ENCODE measurements around the gene SHBG.
"Not testable (repeated sequence)": the region's sequence is repeated elsewhere in the genome, so short reads cannot be mapped to it uniquely, and the experiment has no call there.

The SHBG gene

DNA sequence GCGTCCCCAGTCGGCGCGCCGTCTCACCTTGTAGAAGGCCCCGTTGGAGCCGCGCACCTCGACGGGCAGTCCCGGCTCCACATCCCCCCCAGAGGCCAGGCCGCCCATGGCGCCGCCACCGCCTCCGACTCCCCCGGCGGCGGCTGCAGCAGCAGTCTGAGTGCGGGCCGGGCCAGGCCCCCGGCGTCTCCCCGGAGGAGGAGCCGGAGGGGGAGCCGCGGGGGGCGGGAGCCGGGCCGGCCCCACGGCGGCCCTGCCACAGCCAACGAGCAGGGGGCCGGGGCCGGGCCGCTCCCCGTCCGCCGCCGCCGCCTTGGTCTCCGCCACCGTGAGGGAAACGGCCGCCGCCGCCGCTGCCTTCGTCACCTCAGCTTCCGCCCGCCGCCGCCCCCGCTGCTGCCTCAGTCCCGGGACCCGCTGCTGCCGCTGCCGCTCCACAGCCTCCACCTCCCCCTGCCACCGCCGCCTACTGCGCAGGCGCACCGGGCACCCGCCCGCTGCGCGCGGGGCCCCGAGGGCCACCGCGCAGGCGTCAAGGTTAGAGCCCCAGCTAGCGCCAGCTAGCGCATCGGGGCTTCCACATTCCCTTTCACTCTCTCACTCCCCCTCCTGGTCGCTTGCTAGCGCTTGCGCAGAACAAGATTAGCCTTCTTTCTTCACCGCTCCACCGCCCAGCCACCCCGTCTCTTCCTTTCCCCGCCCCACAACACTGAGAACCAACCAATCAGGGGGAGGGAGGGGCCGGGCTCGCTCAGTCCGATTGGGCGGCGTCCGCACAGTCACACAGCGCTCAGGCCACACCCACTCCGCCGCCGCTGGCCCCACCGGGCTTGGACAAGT is 15.3 kb upstream of the SHBG start, which contains the start of gene FXR2:
Gene FXR2 (minus strand): TSS at position 473 of the 840 bp plus-strand sequence. CDS start 365 bp downstream, at position 108.
- peaks cover 13 to 29% of the 10 kb centered on the region in 2 donors for H3K4me1 ChIP-seq (ENCODE audit: control insufficient read depth in 1 of 2, insufficient read depth in 2 of 2, low read length in 2 of 2)

DNA sequence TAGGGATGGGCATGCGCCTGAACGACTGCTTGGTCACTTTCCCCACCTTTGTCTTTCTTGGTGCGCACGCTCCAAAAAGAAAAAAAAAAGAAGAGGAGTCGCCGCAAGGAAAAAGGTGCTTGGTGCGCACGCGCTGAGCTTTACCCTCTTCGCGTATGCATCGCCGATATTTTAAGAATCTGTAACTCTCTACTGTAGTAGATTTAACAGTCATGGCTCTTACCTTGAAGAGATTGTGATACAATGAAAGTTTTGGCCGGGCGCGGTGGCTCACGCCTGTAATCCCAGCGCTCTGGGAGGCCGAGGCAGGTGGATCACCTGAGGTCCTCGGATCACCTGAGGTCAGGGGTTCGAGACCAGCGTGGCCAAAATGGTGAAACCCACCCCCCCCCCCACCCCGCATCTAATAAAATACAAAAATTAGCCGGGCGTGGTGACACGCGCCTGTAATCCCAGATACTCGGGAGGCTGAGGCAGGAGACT is 14.6 kb upstream of the SHBG start:
- Histone ChIP-seq H3K27ac (ENCODE audit: low read length) (no peak overlapping the region), H3K4me1 (ENCODE audit: control insufficient read depth in 1 of 2, insufficient read depth in 2 of 2, low read length in 2 of 2) (peaks cover 13 to 29% of the 10 kb centered on the region in 2 donors), H3K27me3 (ENCODE audit: low read depth, low read length) (no peaks in the 10 kb centered on the region), H3K36me3 (ENCODE audit: control insufficient read depth in 1 of 2, insufficient read depth in 2 of 2, low read length in 2 of 2) (peaks cover 0 to 3% of the 10 kb centered on the region in 2 donors), H3K4me3 (ENCODE audit: low read depth in 1 of 2, low read length in 2 of 2) (peak overlapping the region; percentile 50 to 61), H3K9me3 (ENCODE audit: control insufficient read depth in 1 of 2, low read length in 2 of 2) (no peaks in the 10 kb centered on the region)

More for the DNA sequence above, 15.3 kb upstream of the SHBG start, which contains the start of gene FXR2:
- Histone ChIP-seq H3K4me3 (ENCODE audit: low read depth in 1 of 2, low read length in 2 of 2) (peak within 1 kb of the TSS; percentile 86), H3K27ac (ENCODE audit: low read length) (peak within 1 kb of the TSS; percentile 68), H3K9me3 (ENCODE audit: control insufficient read depth in 1 of 2, low read length in 2 of 2) (no peaks in the 10 kb centered on the region), H3K27me3 (ENCODE audit: low read depth, low read length) (no peaks in the 10 kb centered on the region), H3K36me3 (ENCODE audit: control insufficient read depth in 1 of 2, insufficient read depth in 2 of 2, low read length in 2 of 2) (peaks cover 0 to 3% of the 10 kb centered on the region in 2 donors)

DNA sequence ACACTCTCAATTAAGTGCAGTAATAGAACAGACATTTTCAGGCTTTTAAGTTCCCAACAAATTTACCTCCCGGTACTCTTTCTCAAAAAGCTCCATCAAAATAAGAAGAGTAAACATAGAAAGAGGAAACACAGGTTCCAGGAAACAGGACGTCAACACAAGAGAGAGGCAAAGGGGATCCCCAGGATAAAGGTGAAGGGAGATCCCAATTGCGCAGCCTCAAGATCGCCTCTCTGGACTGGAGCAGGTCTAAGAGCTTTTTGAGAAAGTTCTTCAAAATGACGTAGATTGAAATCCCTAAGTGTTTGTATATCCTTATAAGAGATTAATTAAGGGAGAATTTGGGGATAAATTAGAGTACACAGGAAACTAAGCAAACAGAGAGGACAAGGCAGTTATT is 11.3 kb upstream of the SHBG start:
- Histone ChIP-seq H3K4me1 (ENCODE audit: control insufficient read depth in 1 of 2, insufficient read depth in 2 of 2, low read length in 2 of 2) (peaks cover under 1 to 3% of the 10 kb centered on the region in 2 donors), H3K36me3 (ENCODE audit: control insufficient read depth in 1 of 2, insufficient read depth in 2 of 2, low read length in 2 of 2) (no peaks in the 10 kb centered on the region), H3K4me3 (ENCODE audit: low read depth in 1 of 2, low read length in 2 of 2) (no peak overlapping the region), H3K27me3 (ENCODE audit: low read depth, low read length) (no peaks in the 10 kb centered on the region), H3K27ac (ENCODE audit: low read length) (no peak overlapping the region), H3K9me3 (ENCODE audit: control insufficient read depth in 1 of 2, low read length in 2 of 2) (no peaks in the 10 kb centered on the region)

DNA sequence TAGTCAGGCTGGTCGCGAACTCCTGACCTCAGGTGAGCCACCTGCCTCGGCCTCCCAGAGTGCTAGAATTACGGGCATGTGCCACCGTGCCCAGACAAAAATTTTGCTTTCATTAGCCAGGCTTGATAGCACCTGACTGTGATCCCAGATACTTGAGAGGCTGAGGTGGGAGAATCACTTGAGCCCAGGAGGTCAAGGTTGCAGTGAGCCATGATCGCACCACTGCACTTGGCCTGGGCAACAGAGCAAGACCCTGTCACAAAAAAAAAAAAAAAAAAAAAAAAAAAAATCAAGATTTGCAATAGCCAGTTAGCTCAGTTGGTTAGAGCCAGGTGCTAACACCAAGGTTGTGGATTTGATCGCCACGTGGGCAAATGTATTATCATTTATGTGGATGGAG is 9.1 kb upstream of the SHBG start:
- Histone ChIP-seq H3K27me3 (ENCODE audit: low read depth, low read length) (no peaks in the 10 kb centered on the region), H3K9me3 (ENCODE audit: control insufficient read depth in 1 of 2, low read length in 2 of 2) (no peaks in the 10 kb centered on the region), H3K27ac (ENCODE audit: low read length) (no peak overlapping the region), H3K4me1 (ENCODE audit: control insufficient read depth in 1 of 2, insufficient read depth in 2 of 2, low read length in 2 of 2) (no peaks in the 10 kb centered on the region), H3K36me3 (ENCODE audit: control insufficient read depth in 1 of 2, insufficient read depth in 2 of 2, low read length in 2 of 2) (no peaks in the 10 kb centered on the region), H3K4me3 (ENCODE audit: low read depth in 1 of 2, low read length in 2 of 2) (no peak overlapping the region)

DNA sequence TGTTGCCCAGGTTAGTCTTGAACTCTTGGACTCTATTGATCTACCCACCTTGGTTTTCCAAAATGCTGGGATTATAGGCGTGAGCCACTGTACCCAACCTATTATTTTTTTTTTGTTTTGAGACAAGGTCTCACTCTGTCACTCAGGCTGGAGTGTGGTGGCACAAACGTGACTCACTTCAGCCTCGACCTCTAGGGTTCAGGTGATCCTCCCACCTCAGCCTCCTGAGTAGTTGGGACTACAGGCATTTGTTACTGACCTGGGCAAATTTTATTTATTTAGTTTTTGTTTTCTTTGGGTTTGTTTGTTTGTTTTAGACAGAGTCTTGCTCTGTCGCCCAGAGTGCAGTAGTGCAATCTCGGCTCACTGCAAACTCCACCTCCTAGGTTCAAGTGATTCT is 6.3 kb upstream of the SHBG start:
- Histone ChIP-seq H3K4me1 (ENCODE audit: control insufficient read depth in 1 of 2, insufficient read depth in 2 of 2, low read length in 2 of 2) (peaks cover 5 to 10% of the 10 kb centered on the region in 2 donors), H3K36me3 (ENCODE audit: control insufficient read depth in 1 of 2, insufficient read depth in 2 of 2, low read length in 2 of 2) (no peaks in the 10 kb centered on the region), H3K9me3 (ENCODE audit: control insufficient read depth in 1 of 2, low read length in 2 of 2) (no peaks in the 10 kb centered on the region), H3K27me3 (ENCODE audit: low read depth, low read length) (no peaks in the 10 kb centered on the region), H3K27ac (ENCODE audit: low read length) (no peak overlapping the region), H3K4me3 (ENCODE audit: low read depth in 1 of 2, low read length in 2 of 2) (no peak overlapping the region)

DNA sequence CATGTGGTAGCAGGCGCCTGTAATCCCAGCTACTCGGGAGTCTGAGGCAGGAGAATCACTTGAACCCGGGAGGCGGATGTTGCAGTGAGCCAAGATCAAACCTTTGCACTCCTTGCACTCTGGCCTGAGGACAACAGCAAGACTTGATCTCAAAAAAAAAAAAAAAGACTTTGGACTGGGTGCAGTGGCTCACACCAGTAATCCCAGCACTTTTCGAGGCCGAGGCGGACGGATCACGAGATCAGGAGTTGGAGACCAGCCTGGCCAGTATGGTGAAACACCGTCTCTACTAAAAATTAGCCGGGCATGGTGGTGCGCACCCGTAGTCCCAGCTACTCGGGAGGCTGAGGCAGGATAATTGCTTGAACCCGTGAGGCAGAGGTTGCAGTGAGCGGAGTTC is 4.2 kb upstream of the SHBG start:
- H3K4me1 ChIP-seq (ENCODE audit: control insufficient read depth in 1 of 2, insufficient read depth in 2 of 2, low read length in 2 of 2); H3K4me3 ChIP-seq (ENCODE audit: low read depth in 1 of 2, low read length in 2 of 2); H3K36me3 ChIP-seq (ENCODE audit: control insufficient read depth in 1 of 2, insufficient read depth in 2 of 2, low read length in 2 of 2); H3K27ac ChIP-seq (ENCODE audit: low read length); H3K9me3 ChIP-seq (ENCODE audit: control insufficient read depth in 1 of 2, low read length in 2 of 2); H3K27me3 ChIP-seq (ENCODE audit: low read depth, low read length): not testable (repeated sequence)

DNA sequence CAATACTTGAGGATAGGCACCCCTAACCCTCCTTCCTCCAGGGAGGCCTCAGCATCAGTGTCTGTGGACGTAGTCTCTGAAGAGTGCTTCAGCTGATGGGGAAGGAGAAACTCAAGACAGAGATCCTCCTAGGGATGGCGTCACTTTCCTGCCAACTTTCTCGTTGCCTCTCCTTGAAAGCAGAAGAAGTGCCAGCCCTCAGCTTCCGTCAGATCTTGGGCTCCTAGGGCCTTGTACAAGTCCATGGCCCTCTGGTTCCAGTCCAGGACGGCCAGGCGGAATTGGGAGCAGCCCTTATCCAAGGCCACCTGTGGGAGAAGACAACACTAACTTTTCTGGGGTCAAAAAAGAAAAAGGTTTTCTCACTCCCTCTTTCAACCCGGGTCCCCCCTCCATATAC is 3.6 kb upstream of the SHBG start:
- Histone ChIP-seq H3K27ac (ENCODE audit: low read length) (no peak overlapping the region), H3K4me3 (ENCODE audit: low read depth in 1 of 2, low read length in 2 of 2) (peak overlapping the region; percentile 77 to 89), H3K4me1 (ENCODE audit: control insufficient read depth in 1 of 2, insufficient read depth in 2 of 2, low read length in 2 of 2) (peaks cover 5 to 10% of the 10 kb centered on the region in 2 donors)

DNA sequence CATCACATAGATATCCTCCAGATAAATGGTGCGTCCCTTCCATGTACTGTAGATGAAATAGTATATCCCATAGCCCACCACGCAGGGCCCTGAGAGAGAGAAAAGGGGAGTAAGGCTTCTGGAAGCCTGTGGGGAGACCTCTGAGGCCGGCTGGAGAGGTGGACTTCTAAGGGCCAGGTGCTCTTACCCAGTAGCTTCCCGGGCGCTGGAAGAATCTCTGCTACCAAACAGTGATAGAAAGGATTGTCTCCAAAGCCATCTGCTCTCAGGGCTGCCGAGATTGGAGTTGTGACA is 3.0 kb upstream of the SHBG start:
- peak overlapping the region; percentile 77 to 89 for H3K4me3 ChIP-seq (ENCODE audit: low read depth in 1 of 2, low read length in 2 of 2)
- H3K27me3 ChIP-seq (ENCODE audit: low read depth, low read length): no peaks in the 10 kb centered on the region
- H3K36me3 ChIP-seq (ENCODE audit: control insufficient read depth in 1 of 2, insufficient read depth in 2 of 2, low read length in 2 of 2): no peaks in the 10 kb centered on the region
- H3K9me3 ChIP-seq (ENCODE audit: control insufficient read depth in 1 of 2, low read length in 2 of 2): no peaks in the 10 kb centered on the region
- peaks cover 5 to 10% of the 10 kb centered on the region in 2 donors for H3K4me1 ChIP-seq (ENCODE audit: control insufficient read depth in 1 of 2, insufficient read depth in 2 of 2, low read length in 2 of 2)
- H3K27ac ChIP-seq (ENCODE audit: low read length): peak overlapping the region; percentile 95

More for the DNA sequence above, 3.6 kb upstream of the SHBG start:
- no peaks in the 10 kb centered on the region for H3K27me3 ChIP-seq (ENCODE audit: low read depth, low read length)
- H3K36me3 ChIP-seq (ENCODE audit: control insufficient read depth in 1 of 2, insufficient read depth in 2 of 2, low read length in 2 of 2): no peaks in the 10 kb centered on the region
- no peaks in the 10 kb centered on the region for H3K9me3 ChIP-seq (ENCODE audit: control insufficient read depth in 1 of 2, low read length in 2 of 2)

DNA sequence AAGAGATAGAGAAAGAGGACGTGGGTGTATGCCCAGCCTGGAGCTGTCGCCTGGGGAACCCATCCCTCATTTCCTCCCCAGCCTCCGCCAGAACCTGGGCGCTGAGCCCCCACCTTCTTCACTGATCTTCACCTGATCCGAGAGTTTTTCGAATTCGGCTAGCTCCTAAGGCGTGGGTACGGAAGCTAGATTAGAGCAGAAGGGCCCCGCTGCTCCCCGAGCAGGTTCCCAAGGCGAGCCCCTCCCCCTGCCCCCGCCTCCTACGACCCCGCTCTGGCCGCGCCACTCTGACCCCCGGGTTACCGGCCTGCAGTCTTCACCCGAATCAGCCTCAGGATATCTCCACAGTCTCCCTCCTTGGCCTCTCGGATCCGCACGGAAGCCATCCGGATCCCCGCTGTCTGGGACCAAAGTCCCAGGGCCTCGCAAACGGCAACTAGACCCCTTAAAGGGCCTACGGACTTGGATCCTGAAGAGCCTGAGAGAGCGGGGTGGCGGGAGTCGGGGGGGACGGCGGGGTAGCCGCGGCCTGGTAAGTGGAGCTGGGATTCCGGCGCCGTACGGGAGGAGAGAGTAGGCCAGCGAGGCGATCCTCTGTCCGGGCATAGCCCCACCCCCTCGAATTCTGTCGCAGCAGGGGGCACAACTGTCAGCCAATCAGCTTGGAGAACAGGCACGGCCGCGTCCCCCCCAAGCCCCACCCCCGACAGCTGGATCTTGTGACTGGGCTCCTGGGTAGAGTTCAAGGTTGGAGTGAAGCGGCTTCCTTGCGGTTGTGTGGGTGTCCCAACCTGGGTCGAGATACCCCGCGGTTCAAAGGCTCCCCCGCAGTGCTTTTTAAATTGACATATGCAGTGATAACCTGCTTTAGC is 2.4 kb upstream of the SHBG start, which contains the start of gene SAT2:
Gene SAT2 (minus strand): TSS at position 572 of the 872 bp plus-strand sequence. CDS start 186 bp downstream, at position 386.
- H3K4me1 ChIP-seq (ENCODE audit: control insufficient read depth in 1 of 2, insufficient read depth in 2 of 2, low read length in 2 of 2): peaks cover 5 to 10% of the 10 kb centered on the region in 2 donors
- H3K27me3 ChIP-seq (ENCODE audit: low read depth, low read length): no peaks in the 10 kb centered on the region
- H3K36me3 ChIP-seq (ENCODE audit: control insufficient read depth in 1 of 2, insufficient read depth in 2 of 2, low read length in 2 of 2): no peaks in the 10 kb centered on the region
- no peaks in the 10 kb centered on the region for H3K9me3 ChIP-seq (ENCODE audit: control insufficient read depth in 1 of 2, low read length in 2 of 2)
- H3K27ac ChIP-seq (ENCODE audit: low read length): peak within 1 kb of the TSS; percentile 95
- H3K4me3 ChIP-seq (ENCODE audit: low read depth in 1 of 2, low read length in 2 of 2): peak within 1 kb of the TSS; percentile 77 to 89

DNA sequence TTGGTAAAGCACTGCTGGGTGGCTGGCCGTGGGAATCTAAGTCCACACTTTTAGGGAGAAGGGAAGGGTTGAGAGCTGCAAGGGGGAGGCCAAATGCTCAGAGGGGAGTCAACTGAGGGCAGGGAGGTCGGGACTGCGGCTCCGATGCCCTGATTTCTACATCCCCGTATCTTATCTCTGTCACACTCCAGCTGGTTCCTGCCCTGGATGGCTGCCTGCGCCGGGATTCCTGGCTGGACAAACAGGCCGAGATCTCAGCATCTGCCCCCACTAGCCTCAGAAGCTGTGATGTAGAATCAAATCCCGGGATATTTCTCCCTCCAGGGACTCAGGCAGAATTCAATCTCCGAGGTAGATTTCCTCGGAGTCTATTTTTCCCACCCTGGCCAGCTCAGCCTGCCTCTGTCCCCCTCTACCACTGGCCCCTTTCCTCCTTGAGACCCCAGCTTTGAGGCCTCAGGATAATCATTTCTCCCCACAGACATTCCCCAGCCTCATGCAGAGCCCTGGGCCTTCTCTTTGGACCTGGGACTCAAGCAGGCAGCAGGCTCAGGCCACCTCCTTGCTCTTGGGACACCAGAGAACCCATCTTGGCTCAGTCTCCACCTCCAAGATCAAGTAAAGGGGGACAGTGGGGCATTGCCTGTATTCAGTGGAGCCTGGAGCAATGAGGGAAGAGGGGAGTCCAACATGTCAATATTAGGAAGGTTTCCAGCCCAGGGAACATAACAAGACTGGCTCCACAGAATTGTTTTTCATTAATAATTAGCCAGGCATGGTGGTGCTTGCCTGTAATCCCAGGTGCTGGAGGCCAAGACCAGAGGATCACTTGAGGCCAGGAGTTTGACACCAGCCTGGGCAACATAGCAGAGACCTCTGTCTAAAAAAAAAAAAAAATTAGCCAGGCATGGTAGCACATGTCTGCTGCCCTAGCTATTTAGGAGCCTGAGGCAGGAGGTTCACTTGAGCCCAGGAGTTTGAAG is 1.8 kb downstream of the SHBG start:
- peaks cover 4% of the 10 kb centered on the region in 2 donors for H3K4me1 ChIP-seq (ENCODE audit: control insufficient read depth in 1 of 2, insufficient read depth in 2 of 2, low read length in 2 of 2)

More for the DNA sequence above, 1.8 kb downstream of the SHBG start:
- Histone ChIP-seq H3K36me3 (ENCODE audit: control insufficient read depth in 1 of 2, insufficient read depth in 2 of 2, low read length in 2 of 2) (no peaks in the 10 kb centered on the region), H3K27ac (ENCODE audit: low read length) (no peak overlapping the region), H3K27me3 (ENCODE audit: low read depth, low read length) (no peaks in the 10 kb centered on the region), H3K4me3 (ENCODE audit: low read depth in 1 of 2, low read length in 2 of 2) (no peak overlapping the region), H3K9me3 (ENCODE audit: control insufficient read depth in 1 of 2, low read length in 2 of 2) (no peaks in the 10 kb centered on the region)

Measured in muscle layer of duodenum (tissue), 2 donors.